Measurements from ENCODE around the gene BAK1. TPM values are rescaled to one million over a fixed set of nuclear protein-coding genes. Genes with fewer than 3 reads are reported as not detected.

Gene BAK1
- 10 to 100 TPM in 5 of 6 donors, 1 to 10 TPM in 1; 9.2 to 23.5 (median 13.7) TPM for total RNA-seq

DNA sequence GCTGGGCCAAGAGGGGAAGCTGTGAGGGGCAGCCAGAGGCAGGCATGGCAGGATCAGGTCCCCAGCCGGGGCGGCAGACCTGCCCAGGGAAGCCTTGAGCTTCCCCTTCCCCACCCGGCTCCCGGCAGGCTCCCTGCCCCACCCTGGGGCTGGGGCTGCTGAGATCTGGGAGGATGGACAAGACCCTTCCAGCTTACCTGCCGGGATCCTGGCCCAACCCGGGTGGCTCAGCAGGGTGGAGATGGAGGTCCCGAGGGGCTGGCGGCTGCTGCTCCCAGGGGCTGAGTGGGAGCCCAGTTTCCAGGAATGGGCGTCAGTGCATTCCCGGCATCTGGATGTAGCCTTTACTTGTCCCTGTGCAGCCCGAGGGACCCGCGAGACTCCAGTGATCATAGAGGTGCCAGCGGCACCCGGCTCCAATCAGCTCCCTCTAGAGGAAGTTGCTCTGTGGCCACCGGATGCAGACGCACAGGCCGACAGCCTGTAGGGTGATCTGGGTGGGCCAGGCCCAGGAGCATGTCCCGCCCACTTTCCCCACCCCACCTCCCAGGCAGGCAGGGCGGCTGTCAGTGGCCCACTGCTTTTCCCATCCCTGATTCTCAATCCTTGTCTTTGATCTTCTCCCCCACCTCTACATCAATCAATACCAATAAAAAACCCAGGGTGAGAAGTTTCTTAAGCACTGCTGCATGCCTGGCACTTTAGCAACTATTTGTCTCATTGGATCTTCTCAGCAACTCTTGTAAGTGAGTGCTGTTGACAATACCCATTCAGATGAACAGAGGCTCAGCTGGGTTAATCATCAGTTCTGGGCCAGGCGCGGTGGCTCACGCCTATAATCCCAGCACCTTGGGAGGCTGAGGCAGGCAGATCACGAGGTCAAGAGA is at the start of gene BAK1:
TSS of gene BAK1 (minus strand) at position 449 of the 887 bp plus-strand sequence. CDS start 2,672 bp downstream, outside the sequence.
- H3K4me1 ChIP-seq = peaks cover 28 to 39% (median 32%) of the 10 kb centered on the region in 4 donors
- DNase-seq (peak; percentile 89 to 96), ATAC-seq (ENCODE audit: low FRiP score in 2 of 2) (peak; percentile 95 to 96)
- TF ChIP-seq EP300 (IDR thresholded peaks at IDR 0.05) (peak in 1 of 4 donors; percentile 35), POLR2A (IDR thresholded peaks at IDR 0.05) (peak in 2 of 4 donors; percentile 80 to 88), CTCF (IDR thresholded peaks at IDR 0.05) (peak; percentile 20 to 65 (median 58)), POLR2AphosphoS5 (IDR thresholded peaks at IDR 0.05) (peak; percentile 66 to 83)
- H3K9me3 ChIP-seq = no peaks in the 10 kb centered on the region
- 6 to 12% methylated on average over 7 to 24 of the region's 24 CpGs for WGBS, 2 donors
- peaks cover 3 to 23% (median 16%) of the 10 kb centered on the region in 4 donors for H3K36me3 ChIP-seq
- no peaks in the 10 kb centered on the region for H3K27me3 ChIP-seq
- H3K27ac ChIP-seq = peak within 1 kb of the TSS; percentile 81 to 92 (median 88)
- H3K4me3 ChIP-seq = peak within 1 kb of the TSS; percentile 67 to 81 (median 78)

DNA sequence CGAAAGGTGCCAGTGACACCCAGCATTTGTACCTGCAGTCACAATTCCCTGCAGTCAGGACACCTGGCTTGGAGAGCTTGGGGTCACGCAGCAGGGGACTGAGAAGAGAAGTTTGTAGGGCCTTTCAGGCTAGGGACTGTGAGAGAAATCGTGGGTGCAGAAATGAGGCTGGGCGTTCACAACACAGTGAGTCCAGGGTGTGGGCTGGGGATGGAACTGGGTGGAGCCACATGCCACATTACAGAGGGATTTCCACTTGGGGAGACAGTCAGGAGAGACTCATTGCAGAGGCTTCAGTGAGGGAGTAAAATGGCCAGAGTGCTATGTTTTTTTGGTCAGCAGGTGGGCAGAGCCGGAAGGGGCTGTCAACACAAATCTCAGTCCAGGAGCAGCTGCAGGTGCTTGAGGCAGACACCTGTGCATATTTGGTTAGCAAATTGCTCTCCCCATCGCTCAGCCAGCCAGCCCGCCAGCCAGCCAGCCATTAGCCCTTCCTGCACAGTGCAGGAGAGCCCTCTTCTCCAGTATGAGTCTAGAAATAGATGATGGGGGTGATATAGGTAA is 48.4 kb upstream of the BAK1 start:
- H3K4me3 ChIP-seq = no peak overlapping the region
- ATAC-seq (ENCODE audit: low FRiP score in 2 of 2) (no peak), DNase-seq (no peak)
- H3K27ac ChIP-seq = peak overlapping the region in 3 of 4 donors; percentile 35 to 69 (median 62)
- no peaks in the 10 kb centered on the region for H3K9me3 ChIP-seq
- peaks cover 38 to 76% (median 58%) of the 10 kb centered on the region in 4 donors for H3K4me1 ChIP-seq
- H3K27me3 ChIP-seq = no peaks in the 10 kb centered on the region
- H3K36me3 ChIP-seq = peaks cover 0 to 29% (median 0%) of the 10 kb centered on the region in 4 donors
- no peak for TF ChIP-seq POLR2AphosphoS5 (IDR thresholded peaks at IDR 0.05)
- TF ChIP-seq POLR2A (IDR thresholded peaks at IDR 0.05) = no peak
- no peak for TF ChIP-seq EP300 (IDR thresholded peaks at IDR 0.05)
- no peak for TF ChIP-seq CTCF (IDR thresholded peaks at IDR 0.05)
- WGBS, 2 donors = 74 to 76% methylated on average over 7 of the region's 7 CpGs

DNA sequence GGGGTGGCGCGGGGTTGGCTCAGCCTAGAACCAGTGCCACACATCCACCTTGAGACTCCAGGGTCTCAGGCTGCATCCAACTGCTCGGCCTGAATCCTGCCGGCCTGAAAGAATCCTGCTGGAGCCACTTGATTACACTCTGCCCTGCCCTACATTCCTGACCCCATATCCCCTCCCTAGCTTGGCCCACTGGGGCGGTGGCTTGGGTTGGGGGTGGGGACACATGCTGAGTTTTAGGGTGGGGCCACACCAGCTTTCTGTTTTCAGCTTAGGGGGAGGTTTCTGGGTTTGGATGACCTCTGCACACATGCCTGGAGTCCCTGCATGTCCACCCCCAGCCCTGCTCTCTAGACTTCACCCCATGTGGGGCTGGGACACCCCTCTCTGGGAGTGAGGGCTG is 47.8 kb upstream of the BAK1 start:
- peak overlapping the region; percentile 19 to 69 (median 48) for H3K27ac ChIP-seq
- ATAC-seq (ENCODE audit: low FRiP score in 2 of 2) = peak; percentile 52 to 56

DNA sequence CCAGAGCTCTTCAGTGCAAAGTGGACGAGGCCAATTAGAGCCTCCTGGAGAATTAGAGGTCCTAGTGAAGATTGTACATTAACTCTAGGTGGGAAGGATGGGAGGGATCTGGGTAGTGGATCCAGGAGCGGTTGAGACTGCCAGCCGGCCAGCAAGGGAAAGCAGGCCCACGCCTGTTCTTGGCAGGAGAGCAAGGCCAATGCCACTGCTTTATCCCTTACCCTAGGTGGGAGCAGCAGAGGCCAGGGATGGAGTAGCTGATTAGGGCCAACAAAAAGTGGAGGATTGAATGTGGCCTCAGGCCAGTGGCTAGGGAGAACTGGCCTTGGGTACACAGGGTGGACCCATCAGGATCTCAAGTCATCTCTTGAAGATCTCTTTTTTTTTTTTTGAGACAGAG is 44.8 kb upstream of the BAK1 start:
- ATAC-seq (ENCODE audit: low FRiP score in 2 of 2) (no peak), DNase-seq (no peak)
- Histone ChIP-seq H3K36me3 (peaks cover 0 to 29% (median 0%) of the 10 kb centered on the region in 4 donors), H3K27me3 (peaks cover 0 to 8% (median 0%) of the 10 kb centered on the region in 4 donors), H3K4me1 (peaks cover 30 to 80% (median 51%) of the 10 kb centered on the region in 4 donors), H3K27ac (peak overlapping the region; percentile 22 to 90 (median 49)), H3K9me3 (no peaks in the 10 kb centered on the region), H3K4me3 (no peak overlapping the region)
- 54 to 55% methylated on average over 4 of the region's 4 CpGs for WGBS, 2 donors
- TF ChIP-seq CTCF (IDR thresholded peaks at IDR 0.05) (no peak), EP300 (IDR thresholded peaks at IDR 0.05) (no peak), POLR2A (IDR thresholded peaks at IDR 0.05) (no peak), POLR2AphosphoS5 (IDR thresholded peaks at IDR 0.05) (no peak)

More for the DNA sequence above, 47.8 kb upstream of the BAK1 start:
- 56 to 58% methylated on average over 3 to 5 of the region's 5 CpGs for WGBS, 2 donors
- peaks cover 0 to 29% (median 0%) of the 10 kb centered on the region in 4 donors for H3K36me3 ChIP-seq
- H3K4me1 ChIP-seq = peaks cover 38 to 76% (median 57%) of the 10 kb centered on the region in 4 donors
- no peak for DNase-seq
- no peak overlapping the region for H3K4me3 ChIP-seq
- TF ChIP-seq POLR2A (IDR thresholded peaks at IDR 0.05) (no peak), POLR2AphosphoS5 (IDR thresholded peaks at IDR 0.05) (no peak), EP300 (IDR thresholded peaks at IDR 0.05) (no peak), CTCF (IDR thresholded peaks at IDR 0.05) (peak in 1 of 6 experiments; percentile 19)
- no peaks in the 10 kb centered on the region for H3K27me3 ChIP-seq
- no peaks in the 10 kb centered on the region for H3K9me3 ChIP-seq

Measured in upper lobe of left lung (tissue), 6 donors.